ENCODE data around the gene SRBD1. TPM values are rescaled to one million over a fixed set of nuclear protein-coding genes. Genes with fewer than 3 reads are reported as not detected.

Gene SRBD1
- total RNA-seq, 1 experiment from 2014 or later: 20.6 TPM

DNA sequence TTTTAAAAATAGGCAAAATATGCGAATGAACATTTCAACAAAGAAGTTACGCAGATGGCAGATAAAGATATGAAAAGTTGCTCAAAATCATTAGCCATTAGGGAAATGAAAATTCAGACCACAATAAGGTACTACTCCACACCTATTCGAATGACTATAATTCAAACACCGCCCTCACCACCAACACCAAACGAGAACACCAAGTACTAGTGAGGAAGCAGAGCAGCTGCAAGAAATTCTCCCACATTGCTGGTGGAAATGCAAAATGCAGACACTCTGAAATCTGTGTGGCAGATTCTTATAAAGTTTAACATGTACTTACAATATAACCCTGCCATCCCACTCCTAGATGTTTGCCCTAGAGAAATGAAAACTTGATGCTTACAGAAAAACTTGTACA lies 23.2 kb upstream of the SRBD1 start:
- H3K4me1 ChIP-seq (ENCODE audit: control insufficient read depth in 1 of 2, insufficient read depth in 2 of 2, low read length in 2 of 2): 0 out of 4 replicates have a peak, but pooled peaks cover 0 to 3% of the 10 kb centered on the region in 2 experiments
- DNase-seq (ENCODE audit: low read depth, low spot score) (no peak), ATAC-seq (no peak)
- H3K9me3 ChIP-seq (ENCODE audit: control insufficient read depth in 1 of 2, insufficient read depth in 1 of 2, low read depth in 1 of 2, low read length in 2 of 2): no peaks in the 10 kb centered on the region
- no peaks in the 10 kb centered on the region for H4K20me1 ChIP-seq (ENCODE audit: insufficient read depth)
- no peak overlapping the region for H3K9ac ChIP-seq (ENCODE audit: low read length)
- TF ChIP-seq SP1 (IDR thresholded peaks at IDR 0.05; ENCODE audit: low read depth) (no peak), EZH2phosphoT487 (IDR thresholded peaks at IDR 0.05; ENCODE audit: borderline replicate concordance) (no peak), FOSL1 (IDR thresholded peaks at IDR 0.05; ENCODE audit: low read depth) (no peak), POLR2AphosphoS5 (IDR thresholded peaks at IDR 0.05; ENCODE audit: low read depth, low read length) (no peak), TCF7L2 (IDR thresholded peaks at IDR 0.05; ENCODE audit: borderline replicate concordance, extremely low read depth, insufficient read depth, insufficient read length) (no peak), CEBPB (IDR thresholded peaks at IDR 0.05; ENCODE audit: low read depth) (no peak), ATF3 (IDR thresholded peaks at IDR 0.05) (no peak), ZFX (IDR thresholded peaks at IDR 0.05) (no peak), ELF1 (IDR thresholded peaks at IDR 0.05; ENCODE audit: borderline replicate concordance, low read depth) (no peak), CBX3 (IDR thresholded peaks at IDR 0.05; ENCODE audit: low read depth) (no peak), SRF (IDR thresholded peaks at IDR 0.05; ENCODE audit: low read depth) (no peak)
- TF ChIP-seq, protein P1, sequence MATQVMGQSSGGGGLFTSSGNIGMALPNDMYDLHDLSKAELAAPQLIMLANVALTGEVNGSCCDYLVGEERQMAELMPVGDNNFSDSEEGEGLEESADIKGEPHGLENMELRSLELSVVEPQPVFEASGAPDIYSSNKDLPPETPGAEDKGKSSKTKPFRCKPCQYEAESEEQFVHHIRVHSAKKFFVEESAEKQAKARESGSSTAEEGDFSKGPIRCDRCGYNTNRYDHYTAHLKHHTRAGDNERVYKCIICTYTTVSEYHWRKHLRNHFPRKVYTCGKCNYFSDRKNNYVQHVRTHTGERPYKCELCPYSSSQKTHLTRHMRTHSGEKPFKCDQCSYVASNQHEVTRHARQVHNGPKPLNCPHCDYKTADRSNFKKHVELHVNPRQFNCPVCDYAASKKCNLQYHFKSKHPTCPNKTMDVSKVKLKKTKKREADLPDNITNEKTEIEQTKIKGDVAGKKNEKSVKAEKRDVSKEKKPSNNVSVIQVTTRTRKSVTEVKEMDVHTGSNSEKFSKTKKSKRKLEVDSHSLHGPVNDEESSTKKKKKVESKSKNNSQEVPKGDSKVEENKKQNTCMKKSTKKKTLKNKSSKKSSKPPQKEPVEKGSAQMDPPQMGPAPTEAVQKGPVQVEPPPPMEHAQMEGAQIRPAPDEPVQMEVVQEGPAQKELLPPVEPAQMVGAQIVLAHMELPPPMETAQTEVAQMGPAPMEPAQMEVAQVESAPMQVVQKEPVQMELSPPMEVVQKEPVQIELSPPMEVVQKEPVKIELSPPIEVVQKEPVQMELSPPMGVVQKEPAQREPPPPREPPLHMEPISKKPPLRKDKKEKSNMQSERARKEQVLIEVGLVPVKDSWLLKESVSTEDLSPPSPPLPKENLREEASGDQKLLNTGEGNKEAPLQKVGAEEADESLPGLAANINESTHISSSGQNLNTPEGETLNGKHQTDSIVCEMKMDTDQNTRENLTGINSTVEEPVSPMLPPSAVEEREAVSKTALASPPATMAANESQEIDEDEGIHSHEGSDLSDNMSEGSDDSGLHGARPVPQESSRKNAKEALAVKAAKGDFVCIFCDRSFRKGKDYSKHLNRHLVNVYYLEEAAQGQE (IDR thresholded peaks at IDR 0.05; ENCODE audit: low read depth): no peak
- H3K27ac ChIP-seq (ENCODE audit: low read depth, low read length): no peak overlapping the region
- H2AFZ ChIP-seq (ENCODE audit: low read depth, low read length, poor library complexity, severe bottlenecking): no peak overlapping the region
- H3K27me3 ChIP-seq (ENCODE audit: insufficient read depth, low read length): no peaks in the 10 kb centered on the region
- no peak overlapping the region for H3K4me3 ChIP-seq (replicated peaks in 1 of 2; ENCODE audit: low read depth in 1 of 2, low read length in 2 of 2)
- BruUV-seq (replicated peaks): no TSS peak
- no peaks in the 10 kb centered on the region for H3K9me2 ChIP-seq (ENCODE audit: insufficient read depth)
- no peak overlapping the region for H3K4me2 ChIP-seq (ENCODE audit: low read length)
- CTCF ChIA-PET: interaction anchor here (1.0 to 1.6 kb wide), 2 partner anchors 16 to 49 kb away, joined by 3 to 4 read pairs; no protein-coding TSS in a partner anchor
- no peaks in the 10 kb centered on the region for H3K36me3 ChIP-seq (ENCODE audit: control insufficient read depth in 1 of 2, insufficient read depth in 2 of 2, low read length in 2 of 2)
- intact Hi-C loops (cut with micrococcal nuclease): no loop called here
- POLR2A ChIA-PET: no interaction called here
- RAD21 ChIA-PET (ENCODE audit: low non-redundant PET in 1 of 2, low total read pairs in 2 of 2, uncharacterized antibody in 2 of 2, unreplicated experiment in 2 of 2): no interaction called here
- H3K79me2 ChIP-seq (ENCODE audit: insufficient read depth, low read length): no peaks in the 10 kb centered on the region

Data from HCT116 (cell line).